ENCODE measurements around the gene CALY.
"Not testable (repeated sequence)": the region's sequence is repeated elsewhere in the genome, so short reads cannot be mapped to it uniquely, and the experiment has no call there.

Gene CALY

DNA sequence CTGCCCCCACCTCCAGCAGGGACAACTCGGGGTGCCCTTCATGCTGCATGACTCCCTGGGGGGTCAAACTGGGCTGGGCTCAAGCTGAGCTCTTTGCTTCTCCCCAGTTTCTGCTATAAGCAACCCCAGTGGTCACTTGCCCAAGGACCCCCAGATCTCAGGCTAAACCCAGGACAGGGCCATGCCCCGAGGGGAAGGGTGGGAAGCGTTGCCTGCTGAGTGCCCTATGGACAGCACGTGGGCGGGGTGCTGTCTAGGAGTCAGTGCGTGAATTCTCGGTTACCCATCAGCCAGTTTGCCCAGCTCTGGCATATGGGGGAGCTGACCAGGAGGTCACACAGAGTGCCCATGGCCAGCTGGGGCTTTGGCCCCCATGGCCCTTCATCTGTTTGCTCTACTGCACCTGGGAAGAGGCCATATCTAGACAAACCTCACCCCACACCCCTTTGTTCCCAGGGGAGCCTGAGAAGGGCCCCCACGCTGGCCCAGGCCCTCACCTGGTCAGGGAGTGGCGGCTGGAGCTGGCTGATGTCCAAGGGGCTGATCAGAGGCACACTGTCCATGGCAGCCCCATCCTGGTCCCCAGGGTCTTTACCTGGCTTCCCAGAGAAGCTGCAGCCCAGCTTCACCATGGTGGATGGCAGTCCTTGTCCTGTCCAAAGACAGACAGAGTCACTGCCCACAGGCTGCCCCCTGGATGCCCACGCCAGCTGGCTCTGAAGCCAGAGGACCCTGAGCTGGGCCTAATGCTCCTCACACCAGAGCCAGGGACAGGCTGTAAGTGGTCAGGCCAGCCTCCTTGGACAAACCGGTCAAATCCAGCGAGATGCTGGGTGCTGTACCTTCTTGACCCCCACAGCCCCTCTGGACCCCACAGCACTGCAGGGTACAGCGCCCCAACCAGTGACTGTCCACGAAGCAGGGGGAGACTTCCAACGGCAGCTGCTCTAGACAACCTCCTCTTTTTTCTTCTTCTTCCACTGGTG is 8.0 kb downstream of the CALY start:
- DNase-seq: no peak

DNA sequence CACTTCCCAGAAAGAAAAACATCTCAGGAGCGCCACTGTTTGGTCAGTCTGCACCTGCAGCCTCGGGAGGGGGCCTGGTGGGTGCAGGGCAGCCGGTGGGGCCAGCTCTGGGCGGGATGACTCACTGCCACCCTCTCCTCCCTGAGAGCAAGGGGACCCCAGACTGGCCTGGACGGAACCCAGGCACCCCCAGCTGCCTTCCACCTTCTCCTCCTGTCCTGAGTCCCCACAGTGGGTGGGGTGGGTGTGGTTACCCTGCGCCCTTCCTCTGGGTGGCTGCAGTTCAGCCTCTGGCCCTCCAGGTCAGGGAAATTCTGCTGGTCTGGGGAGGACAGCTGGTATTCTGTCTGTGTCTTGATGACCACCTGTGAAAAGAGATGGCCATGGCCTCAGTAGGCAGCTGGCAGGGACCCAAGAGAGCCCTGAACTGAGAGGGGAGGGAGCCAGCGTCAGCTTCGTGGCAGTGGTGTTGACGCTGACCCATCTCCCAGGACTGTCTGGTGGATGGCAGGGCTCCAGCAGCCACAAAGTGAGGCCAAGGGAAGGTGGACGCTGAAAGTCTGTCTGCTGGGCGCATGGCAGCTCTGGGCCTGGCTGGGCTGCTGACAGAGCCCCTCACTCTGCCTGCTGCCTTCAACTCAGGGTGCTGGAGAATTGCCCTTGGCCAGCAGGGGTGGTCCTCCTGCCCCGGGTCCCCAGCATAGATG is 8.9 kb downstream of the CALY start:
- DNase-seq: no peak

- no peak for DNase-seq
Observed at GRCh38 chr10:133326745-133327650, 9.7 kb downstream of the CALY start.

DNA sequence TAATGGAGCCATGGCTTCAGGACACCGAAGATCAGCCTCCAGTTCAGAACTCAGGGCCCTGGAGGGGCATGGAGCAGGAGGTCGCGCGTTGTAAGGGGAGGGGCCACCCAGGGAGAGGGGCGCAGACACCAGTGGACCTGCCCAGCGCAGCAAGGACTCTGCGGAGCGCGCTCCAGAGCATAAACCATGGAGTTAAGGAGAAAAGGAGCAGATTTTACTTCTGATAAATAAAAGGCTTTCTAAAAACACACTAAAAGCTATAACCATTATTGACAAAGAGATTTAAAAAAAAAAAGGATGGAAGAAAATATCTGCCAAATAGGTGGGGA is 10.5 kb downstream of the CALY start:
- DNase-seq: no peak

- peak; percentile 27 for DNase-seq
Observed at GRCh38 chr10:133325440-133326222, 11.1 kb downstream of the CALY start.

DNA sequence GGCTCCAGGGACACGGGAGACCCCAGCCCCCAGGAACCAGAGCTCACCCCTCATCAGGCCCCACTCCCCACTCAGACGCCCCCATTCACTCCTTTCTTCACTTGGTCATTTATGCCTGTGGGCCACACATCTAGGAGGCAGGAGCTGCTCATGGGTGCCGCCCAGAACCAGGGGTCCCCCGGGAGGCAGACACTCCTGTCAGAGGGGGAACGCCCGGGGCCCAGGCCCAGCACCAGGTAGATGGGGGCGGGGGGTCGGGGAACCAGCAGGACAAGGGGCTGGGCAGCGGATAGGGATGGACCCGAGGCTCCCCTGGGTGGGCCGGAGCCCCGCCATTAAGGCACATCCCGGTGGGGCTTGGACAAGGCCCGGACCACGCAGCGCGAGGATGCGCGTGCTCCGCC is 11.8 kb downstream of the CALY start:
- no peak for DNase-seq

- DNase-seq: peak; percentile 62
Observed at GRCh38 chr10:133324198-133324792, 12.4 kb downstream of the CALY start.

- not testable (repeated sequence) for DNase-seq
Observed at GRCh38 chr10:133322064-133322709, 14.5 kb downstream of the CALY start.

DNA sequence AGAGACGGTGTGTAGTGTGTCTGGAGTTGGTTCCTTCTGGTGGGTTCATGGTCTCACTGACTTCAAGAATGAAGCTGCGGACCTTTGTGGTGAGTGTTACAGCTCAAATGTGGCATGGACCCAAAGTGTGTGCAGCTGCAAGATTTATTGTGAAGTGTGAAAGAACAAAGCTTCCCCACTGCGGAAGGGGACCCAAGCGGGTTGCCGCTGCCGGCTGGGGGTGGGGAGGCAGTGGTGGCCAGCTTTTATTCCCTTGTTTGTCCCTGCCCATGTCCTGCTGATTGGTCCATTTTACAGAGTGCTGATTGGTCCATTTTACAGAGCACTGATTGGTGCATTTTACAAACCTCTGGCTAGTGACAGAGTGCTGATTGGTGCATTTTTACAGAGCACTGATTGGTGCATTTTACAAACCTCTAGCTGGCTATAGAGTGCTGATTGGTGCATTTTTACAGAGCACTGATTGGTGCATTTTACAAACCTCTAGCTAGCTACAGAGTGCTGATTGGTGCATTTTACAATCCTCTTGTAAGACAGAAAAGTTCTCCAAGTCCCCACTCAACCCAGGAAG is 15.8 kb downstream of the CALY start:
- DNase-seq: not testable (repeated sequence)

GRCh38 chr10:133318494-133319127 is 18.1 kb downstream of the CALY start:
- DNase-seq: peak; percentile 69

DNA sequence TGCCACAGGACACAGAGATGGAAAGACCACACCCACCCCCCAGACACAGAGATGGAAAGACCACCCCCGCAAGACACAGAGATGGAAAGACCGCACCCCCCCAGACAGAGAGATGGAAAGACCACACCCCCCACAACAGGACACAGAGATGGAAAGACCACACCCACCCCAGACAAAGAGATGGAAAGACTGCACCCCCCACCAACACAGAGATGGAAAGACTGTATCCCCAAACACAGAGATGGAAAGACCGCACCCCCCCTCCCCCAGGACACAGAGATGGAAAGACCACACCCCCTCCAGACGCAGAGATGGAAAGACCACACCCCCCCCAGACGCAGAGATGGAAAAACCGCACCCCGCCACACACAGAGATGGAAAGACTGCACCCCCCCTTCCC is 20.0 kb downstream of the CALY start:
- DNase-seq: no peak

DNA sequence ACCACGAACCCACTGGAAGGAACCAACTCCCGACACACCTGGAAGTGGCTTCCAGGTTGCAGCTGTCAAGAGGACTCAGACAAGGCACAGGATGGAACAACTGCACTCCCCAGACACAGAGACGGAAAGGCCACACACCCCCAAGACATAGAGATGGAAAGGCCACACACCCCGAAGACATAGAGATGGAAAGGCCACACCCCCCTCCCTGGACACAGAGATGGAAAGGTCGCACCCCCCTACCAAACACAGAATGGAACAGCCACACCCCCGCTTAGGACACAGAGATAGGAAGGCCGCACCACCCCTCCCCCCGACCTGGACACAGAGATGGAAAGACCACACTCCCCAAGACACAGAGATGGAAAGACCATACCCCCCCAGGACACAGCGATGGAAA is 20.4 kb downstream of the CALY start:
- no peak for DNase-seq

- no peak for DNase-seq
Observed at GRCh38 chr10:133315847-133316246, 20.8 kb downstream of the CALY start.

DNA sequence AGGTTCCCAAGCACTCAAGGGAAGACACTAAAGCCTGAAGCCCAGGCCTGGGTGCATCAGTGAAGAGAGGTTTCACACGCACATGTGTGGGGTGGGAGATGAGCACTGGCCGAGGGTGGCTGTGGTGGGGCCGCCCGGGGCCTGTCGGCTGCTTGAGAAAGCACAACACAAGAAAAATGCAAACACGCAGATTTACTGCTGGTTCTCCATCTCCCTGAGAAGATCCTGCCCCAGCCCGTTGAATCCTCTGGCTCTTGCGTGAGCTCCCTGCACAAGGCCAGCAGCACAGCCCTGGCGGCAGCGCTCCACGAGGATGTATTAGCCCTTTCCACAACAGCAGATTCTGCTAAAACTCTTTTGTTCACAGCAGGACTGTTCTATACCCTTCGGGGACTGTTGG is 21.8 kb downstream of the CALY start:
- no peak for DNase-seq

DNA sequence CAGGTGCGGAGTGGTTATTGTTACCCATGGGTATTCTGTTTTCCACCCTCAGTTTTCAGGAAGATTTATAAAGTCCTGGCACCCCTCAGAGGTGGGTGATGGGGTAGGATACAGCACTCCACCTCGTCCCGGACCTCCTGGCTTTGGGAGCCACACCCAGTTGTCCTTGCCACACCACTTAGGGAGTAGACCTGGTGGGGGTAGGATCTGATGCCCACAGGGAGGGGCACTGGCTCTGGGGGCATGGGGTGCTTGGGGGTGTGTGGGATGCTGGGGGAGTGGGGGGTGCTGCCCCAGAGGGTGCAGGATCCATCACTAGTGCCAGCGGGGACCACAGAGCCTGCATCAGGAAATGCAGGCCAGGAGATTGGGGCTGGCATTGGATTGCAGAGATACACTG is 23.5 kb downstream of the CALY start:
- no peak for DNase-seq

GRCh38 chr10:133312769-133313145 is 23.9 kb downstream of the CALY start:
- no peak for DNase-seq

GRCh38 chr10:133312016-133312768 is 24.5 kb downstream of the CALY start:
- DNase-seq: no peak

DNA sequence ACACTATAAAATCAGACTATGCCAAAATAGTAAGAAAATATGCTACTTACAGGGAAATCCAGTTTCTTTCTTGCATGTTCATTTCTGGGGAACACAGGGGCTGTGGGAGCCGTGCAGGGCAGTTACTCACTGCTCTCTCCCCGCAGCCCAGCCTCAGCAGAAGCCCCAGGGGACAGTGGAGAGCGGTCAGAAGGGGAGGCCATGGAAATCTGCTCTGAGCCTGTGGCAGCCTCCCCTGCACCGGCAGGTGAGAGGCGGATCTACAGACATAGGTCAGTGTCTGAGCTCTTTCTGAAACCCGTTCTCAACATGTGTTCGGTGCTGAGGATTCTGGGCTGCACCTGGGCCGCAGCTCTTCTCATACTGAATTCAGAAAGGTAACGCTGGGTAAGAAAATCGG is 25.1 kb downstream of the CALY start:
- no peak for DNase-seq

DNA sequence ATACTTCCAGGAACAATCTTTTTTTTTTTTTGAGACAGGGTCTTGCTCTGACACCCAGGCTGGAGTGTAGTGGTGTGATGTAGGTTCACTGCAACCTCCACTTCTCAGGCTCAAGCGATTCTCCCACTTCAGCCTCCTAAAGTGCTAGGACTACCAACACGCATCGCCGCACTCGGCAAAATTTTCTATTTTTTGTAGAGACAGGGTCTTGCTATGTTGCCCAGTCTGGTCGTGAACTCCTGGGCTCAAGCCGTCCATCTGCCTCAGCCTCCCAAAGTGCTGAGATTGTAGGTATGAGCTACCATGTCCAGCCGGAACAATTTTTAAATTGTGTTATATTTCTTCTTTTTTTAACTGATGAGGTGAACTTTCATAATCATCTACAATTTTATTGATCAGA is 25.9 kb downstream of the CALY start:
- no peak for DNase-seq

- no peak for DNase-seq
Observed at GRCh38 chr10:133310399-133310755, 26.3 kb downstream of the CALY start.
